ENCODE results near the gene TOX4. TPM values are rescaled to one million over a fixed set of nuclear protein-coding genes. Genes with fewer than 3 reads are reported as not detected.

TOX4 gene
- total and polyA plus RNA-seq, 2 of the 4 experiments (the other 2 are of a cell fraction), result 26.7 to 56.6 TPM

DNA sequence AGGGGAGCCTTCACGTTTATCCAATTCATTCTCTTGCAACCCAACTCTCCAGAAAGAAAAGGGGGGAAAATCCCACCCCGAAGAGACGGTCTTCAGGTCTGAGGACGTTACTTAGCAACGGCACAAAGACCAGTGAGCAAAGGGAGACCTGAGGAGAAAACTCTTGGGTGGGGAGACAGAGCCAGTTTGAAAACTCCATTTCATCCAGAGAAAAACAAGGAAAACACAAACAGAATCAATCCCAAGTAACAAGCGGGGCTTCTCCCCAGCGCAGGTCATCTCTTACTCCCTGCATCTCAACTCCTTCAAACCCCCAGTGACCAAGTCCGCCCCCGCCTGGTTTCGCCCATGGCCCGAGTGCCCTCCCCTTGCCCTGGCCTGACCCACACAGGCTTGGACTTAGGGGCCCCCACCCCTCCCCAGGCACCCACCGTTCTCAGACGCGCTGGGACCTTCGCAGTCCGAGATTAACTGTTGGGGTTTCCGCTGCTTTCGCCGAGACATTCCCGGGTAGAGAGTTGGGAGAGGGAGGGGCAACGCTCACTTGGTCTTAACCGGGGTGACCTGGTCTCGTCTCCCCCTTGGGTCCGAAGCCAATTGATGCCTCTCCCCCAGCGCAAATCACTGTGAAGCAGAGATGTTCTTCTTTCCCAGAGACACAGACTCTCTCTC, 59.6 kb downstream of the TOX4 start:
- Histone ChIP-seq H3K4me2 (ENCODE audit: low read depth, low read length) (peak overlapping the region; percentile 91), H3K18ac (ENCODE audit: low read depth, low read length) (no peak overlapping the region), H3K9me1 (ENCODE audit: insufficient read depth, low read length) (no peaks in the 10 kb centered on the region), H3K36me3 (ENCODE audit: control insufficient read depth, insufficient read depth, low read length) (no peaks in the 10 kb centered on the region), H2AFZ (replicated peaks; ENCODE audit: low read length, poor library complexity) (peak overlapping the region; percentile 48), H4K91ac (ENCODE audit: insufficient read depth, low read depth, low read length) (no peak overlapping the region), H3K27me3 (ENCODE audit: control insufficient read depth, insufficient read depth, low read length) (peaks cover 49% of the 10 kb centered on the region), H2AK9ac (replicated peaks; ENCODE audit: low read depth, low read length, poor library complexity) (no peak overlapping the region), H4K20me1 (ENCODE audit: insufficient read depth, low read length) (no peaks in the 10 kb centered on the region), H2BK20ac (ENCODE audit: low read depth, low read length) (no peak overlapping the region), H3K27ac (ENCODE audit: insufficient read depth, low read length) (no peak overlapping the region), H2BK15ac (ENCODE audit: low read depth, low read length) (no peak overlapping the region), H3K4me3 (ENCODE audit: insufficient read depth, low read depth, low read length) (no peak overlapping the region; the same call in 1 of the 2 replicates), H3K23ac (ENCODE audit: low read depth, low read length) (no peak overlapping the region), H2AK5ac (ENCODE audit: low read depth, low read length) (no peak overlapping the region), H3K4ac (ENCODE audit: low read depth, low read length) (no peak overlapping the region), H2BK5ac (ENCODE audit: low read depth, low read length, poor library complexity, severe bottlenecking) (no peak overlapping the region), H3K4me1 (ENCODE audit: control insufficient read depth, insufficient read depth, low read length) (no peaks in the 10 kb centered on the region), H3K9ac (ENCODE audit: low read depth, low read length) (no peak overlapping the region), H4K5ac (ENCODE audit: low read depth, low read length) (no peak overlapping the region), H3K14ac (replicated peaks; ENCODE audit: low read depth, low read length) (no peak overlapping the region), H3K9me3 (ENCODE audit: control insufficient read depth, insufficient read depth, low read length) (0 out of 2 replicates have a peak, but pooled peaks cover 1% of the 10 kb centered on the region), H3K56ac (ENCODE audit: extremely low read depth, insufficient read depth, low read length) (no peak overlapping the region), H3K79me1 (ENCODE audit: low read depth in 1 of 2, low read length in 2 of 2) (no peaks in the 10 kb centered on the region), H4K8ac (ENCODE audit: low read depth in 2 of 2, low read length in 2 of 2) (no peak overlapping the region), H2BK120ac (ENCODE audit: low read depth, low read length) (no peak overlapping the region)
- BruUV-seq (replicated peaks), result no TSS peak
- dilution Hi-C loops (cut with HindIII; ENCODE audit: low sequenced_read_pairs, unreplicated experiment), result no loop called here
- CTCF ChIA-PET, result no interaction called here
- intact Hi-C loops (cut with micrococcal nuclease), result no loop called here
- in situ Hi-C loops (cut with MboI; ENCODE audit: low sequenced_read_pairs), result no loop called here
- POLR2A ChIA-PET (ENCODE audit: unreplicated experiment), result no interaction called here
- no peak for TF ChIP-seq FOS (IDR thresholded peaks at IDR 0.05; ENCODE audit: low read depth, low read length)
- TF ChIP-seq NFE2L2 (IDR thresholded peaks at IDR 0.05; ENCODE audit: low read depth, low read length), result no peak
- no peak for TF ChIP-seq RFX5 (IDR thresholded peaks at IDR 0.05; ENCODE audit: low read depth, low read length)
- no peak for TF ChIP-seq SMC3 (IDR thresholded peaks at IDR 0.05; ENCODE audit: low read depth, low read length)
- no peak for TF ChIP-seq POLR2A (IDR thresholded peaks at IDR 0.05; ENCODE audit: low read depth, low read length)
- no peak for TF ChIP-seq CEBPB (IDR thresholded peaks at IDR 0.05; ENCODE audit: low read depth, low read length)
- ATAC-seq (ENCODE audit: low read depth) (peak; percentile 48; the same call in 1 of the 2 replicates), DNase-seq (no peak)
- 0% methylated on average over 6 of the region's 25 CpGs; no CpG with 5 or more reads in 1 of the 2 experiments for WGBS, 2 experiments (ENCODE audit: extremely low coverage in 2 of 2, insufficient read length in 1 of 2)

Measured in IMR-90 (cell line).